GM21447 (cell line): Measurements from ENCODE around the gene PCYT2.

Experiments used
- ATAC-seq: cut with Tn5 transposase; IDR thresholded peaks from one replicate; pipeline ENCODE4 v1.9.1; 2021; ENCODE audit not compliant: unreplicated experiment

Gene PCYT2

GRCh38 chr17:81877569-81877968 lies 33.6 kb downstream of the PCYT2 start:
- no peak for ATAC-seq

- ATAC-seq = no peak
Observed at GRCh38 chr17:81871387-81872230, 39.6 kb downstream of the PCYT2 start.

GRCh38 chr17:81870981-81871386 lies 40.2 kb downstream of the PCYT2 start, which contains the start of gene ARHGDIA:
ARHGDIA (minus strand) TSS chr17:81871337; CDS start chr17:81869930, 1,407 bp downstream.
- ATAC-seq = peak; percentile 32

GRCh38 chr17:81870131-81870980 lies 40.8 kb downstream of the PCYT2 start:
- no peak for ATAC-seq

GRCh38 chr17:81869221-81870130 lies 41.7 kb downstream of the PCYT2 start:
- ATAC-seq = no peak

GRCh38 chr17:81868674-81869220 lies 42.5 kb downstream of the PCYT2 start:
- no peak for ATAC-seq

- ATAC-seq = no peak
Observed at GRCh38 chr17:81867991-81868673, 43.1 kb downstream of the PCYT2 start.

GRCh38 chr17:81867170-81867990 lies 43.8 kb downstream of the PCYT2 start:
- no peak for ATAC-seq

- no peak for ATAC-seq
Observed at GRCh38 chr17:81866440-81867169, 44.6 kb downstream of the PCYT2 start.

- ATAC-seq = no peak
Observed at GRCh38 chr17:81865733-81866439, 45.3 kb downstream of the PCYT2 start.

- ATAC-seq = no peak
Observed at GRCh38 chr17:81865358-81865732, 45.9 kb downstream of the PCYT2 start.

GRCh38 chr17:81863833-81864768 lies 47.1 kb downstream of the PCYT2 start:
- ATAC-seq = no peak

- no peak for ATAC-seq
Observed at GRCh38 chr17:81863123-81863675, 48.0 kb downstream of the PCYT2 start.

- ATAC-seq = peak; percentile 78
Observed at GRCh38 chr17:81860756-81861568, 50.2 kb downstream of the PCYT2 start.

- ATAC-seq = no peak
Observed at GRCh38 chr17:81859906-81860755, 51.1 kb downstream of the PCYT2 start, which contains the start of gene P4HB. P4HB (minus strand) TSS chr17:81860535; CDS start chr17:81860471, 64 bp downstream.
